Astrocyte (in vitro differentiated cells and primary cell): ENCODE data around the gene TGM1.

ENCODE experiments used
- EZH2 ChIP-seq: IDR thresholded peaks from 2 replicates; pipeline ENCODE4 v1.6.1; 2012; ENCODE audit warnings: mild to moderate bottlenecking, low read length, inconsistent platforms; ENCODE audit not compliant: insufficient read depth
- TF ChIP-seq, protein P1 (sequence below): IDR thresholded peaks from 2 replicates; pipeline ENCODE4 v1.5.1; 2011; ENCODE audit warnings: low read depth, mild to moderate bottlenecking, inconsistent platforms, low read length, moderate library complexity; ENCODE audit not compliant: insufficient read depth

DNA sequence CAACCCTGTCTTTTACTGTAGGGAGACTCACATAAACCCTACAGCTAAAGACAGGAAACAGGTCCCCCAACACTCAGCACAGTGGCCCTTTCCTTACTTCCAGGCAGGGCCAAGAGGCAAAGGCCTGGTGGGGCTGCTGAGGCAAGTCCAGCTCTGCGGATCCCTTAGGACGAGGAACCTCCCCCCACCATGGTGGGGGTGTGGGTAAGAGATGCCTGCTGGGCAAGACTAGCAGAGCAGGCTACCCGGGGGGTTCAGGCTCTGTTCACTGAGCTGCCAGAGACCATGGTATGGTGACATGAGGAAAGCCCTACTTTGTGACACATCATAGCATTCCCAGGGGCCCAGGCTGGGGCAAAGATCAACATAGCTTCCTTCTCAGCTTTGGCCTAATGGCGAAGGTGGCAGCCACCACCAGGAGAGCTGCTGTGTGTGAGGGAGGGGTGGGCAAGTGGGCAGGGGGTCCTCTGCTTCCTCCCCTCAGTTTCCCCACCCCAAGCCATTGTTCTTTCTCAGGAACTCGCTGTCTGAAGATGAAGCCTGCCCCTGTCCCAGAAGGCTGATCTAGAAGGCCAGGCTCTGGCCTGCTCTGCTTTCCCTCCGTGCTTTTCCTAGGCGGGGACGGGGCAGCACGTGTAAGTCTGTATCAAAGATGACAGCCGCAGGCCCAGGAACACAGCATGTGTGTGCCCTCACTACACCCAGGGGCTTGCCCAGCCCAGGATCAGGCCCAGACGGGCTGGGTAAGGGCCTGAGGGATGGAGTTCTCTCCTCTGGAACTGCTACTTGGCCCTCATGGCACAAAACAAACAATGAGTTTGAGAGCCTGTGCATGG lies 10.5 kb downstream of the TGM1 start:
- no peak for TF ChIP-seq EZH2
- TF ChIP-seq, protein P1, sequence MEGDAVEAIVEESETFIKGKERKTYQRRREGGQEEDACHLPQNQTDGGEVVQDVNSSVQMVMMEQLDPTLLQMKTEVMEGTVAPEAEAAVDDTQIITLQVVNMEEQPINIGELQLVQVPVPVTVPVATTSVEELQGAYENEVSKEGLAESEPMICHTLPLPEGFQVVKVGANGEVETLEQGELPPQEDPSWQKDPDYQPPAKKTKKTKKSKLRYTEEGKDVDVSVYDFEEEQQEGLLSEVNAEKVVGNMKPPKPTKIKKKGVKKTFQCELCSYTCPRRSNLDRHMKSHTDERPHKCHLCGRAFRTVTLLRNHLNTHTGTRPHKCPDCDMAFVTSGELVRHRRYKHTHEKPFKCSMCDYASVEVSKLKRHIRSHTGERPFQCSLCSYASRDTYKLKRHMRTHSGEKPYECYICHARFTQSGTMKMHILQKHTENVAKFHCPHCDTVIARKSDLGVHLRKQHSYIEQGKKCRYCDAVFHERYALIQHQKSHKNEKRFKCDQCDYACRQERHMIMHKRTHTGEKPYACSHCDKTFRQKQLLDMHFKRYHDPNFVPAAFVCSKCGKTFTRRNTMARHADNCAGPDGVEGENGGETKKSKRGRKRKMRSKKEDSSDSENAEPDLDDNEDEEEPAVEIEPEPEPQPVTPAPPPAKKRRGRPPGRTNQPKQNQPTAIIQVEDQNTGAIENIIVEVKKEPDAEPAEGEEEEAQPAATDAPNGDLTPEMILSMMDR = no peak
